ENCODE measurements around the gene VNN1.
"Not testable (repeated sequence)": the region's sequence is repeated elsewhere in the genome, so short reads cannot be mapped to it uniquely, and the experiment has no call there.

Gene VNN1

GRCh38 chr6:132719736-132720448, 6.0 kb upstream of the VNN1 start:
- DNase-seq, result no peak

- DNase-seq, result no peak
Measured at GRCh38 chr6:132715881-132716637, 2.2 kb upstream of the VNN1 start.

- DNase-seq, result peak; percentile 70
Measured at GRCh38 chr6:132715204-132715603, 1.3 kb upstream of the VNN1 start.

GRCh38 chr6:132714160-132714559, 305 bp upstream of the VNN1 start:
- DNase-seq, result no peak

GRCh38 chr6:132712366-132712765, 1.5 kb downstream of the VNN1 start:
- DNase-seq, result no peak

- DNase-seq, result no peak
Measured at GRCh38 chr6:132708771-132709170, 5.1 kb downstream of the VNN1 start.

GRCh38 chr6:132708002-132708401, 5.9 kb downstream of the VNN1 start:
- no peak for DNase-seq

GRCh38 chr6:132706756-132707155, 7.1 kb downstream of the VNN1 start:
- not testable (repeated sequence) for DNase-seq

- DNase-seq, result no peak
Measured at GRCh38 chr6:132703936-132704335, 9.9 kb downstream of the VNN1 start.

- DNase-seq, result no peak
Measured at GRCh38 chr6:132698608-132699007, 15.2 kb downstream of the VNN1 start.

- DNase-seq, result no peak
Measured at GRCh38 chr6:132695773-132696172, 18.1 kb downstream of the VNN1 start.

- no peak for DNase-seq
Measured at GRCh38 chr6:132693478-132693877, 20.4 kb downstream of the VNN1 start.

GRCh38 chr6:132690678-132691077, 23.2 kb downstream of the VNN1 start:
- DNase-seq, result no peak

- DNase-seq, result no peak
Measured at GRCh38 chr6:132687306-132687705, 26.5 kb downstream of the VNN1 start.

- DNase-seq, result no peak
Measured at GRCh38 chr6:132686531-132686930, 27.3 kb downstream of the VNN1 start.

- DNase-seq, result no peak
Measured at GRCh38 chr6:132685009-132685408, 28.8 kb downstream of the VNN1 start.

GRCh38 chr6:132684272-132684671, 29.6 kb downstream of the VNN1 start:
- no peak for DNase-seq

- DNase-seq, result no peak
Measured at GRCh38 chr6:132683543-132683942, 30.3 kb downstream of the VNN1 start.

- not testable (repeated sequence) for DNase-seq
Measured at GRCh38 chr6:132679094-132679493, 34.8 kb downstream of the VNN1 start.

- DNase-seq, result no peak
Measured at GRCh38 chr6:132675749-132676148, 38.1 kb downstream of the VNN1 start.

GRCh38 chr6:132675002-132675401, 38.9 kb downstream of the VNN1 start:
- no peak for DNase-seq

- no peak for DNase-seq
Measured at GRCh38 chr6:132673376-132674094, 40.3 kb downstream of the VNN1 start.

- DNase-seq, result no peak
Measured at GRCh38 chr6:132671295-132671694, 42.6 kb downstream of the VNN1 start.

All from midbrain (tissue), 1 donor.